CD4-positive, alpha-beta T cell treated with Interleukin-17A for 4 hours (primary cell): Measurements from ENCODE around the gene POLR2L.

Experiments
- DNase-seq: peaks from one replicate; pipeline ENCODE4 v3.0.0-alpha.2; 2020; ENCODE audit warnings: mixed read lengths

POLR2L gene

GRCh38 chr11:808427-809286, 33.7 kb downstream of the POLR2L start:
- peak; percentile 32 for DNase-seq

- no peak for DNase-seq
Observed at GRCh38 chr11:804599-804964, 37.7 kb downstream of the POLR2L start.

- no peak for DNase-seq
Observed at GRCh38 chr11:803770-804598, 38.3 kb downstream of the POLR2L start.

- DNase-seq: no peak
Observed at GRCh38 chr11:803467-803742, 38.9 kb downstream of the POLR2L start.

- no peak for DNase-seq
Observed at GRCh38 chr11:802693-803466, 39.4 kb downstream of the POLR2L start.

- no peak for DNase-seq
Observed at GRCh38 chr11:802018-802617, 40.2 kb downstream of the POLR2L start.

- no peak for DNase-seq
Observed at GRCh38 chr11:801097-801780, 41.1 kb downstream of the POLR2L start.

- DNase-seq: no peak
Observed at GRCh38 chr11:800473-800872, 41.9 kb downstream of the POLR2L start.

- no peak for DNase-seq
Observed at GRCh38 chr11:799641-800316, 42.5 kb downstream of the POLR2L start.

- peak; percentile 86 for DNase-seq
Observed at GRCh38 chr11:798093-798713, 44.1 kb downstream of the POLR2L start, which contains the start of gene SLC25A22. TSS of gene SLC25A22 (minus strand) at chr11:798281. CDS start at chr11:795006, 3,275 bp downstream.

- DNase-seq: peak; percentile 75
Observed at GRCh38 chr11:797296-798092, 44.8 kb downstream of the POLR2L start.

- DNase-seq: no peak
Observed at GRCh38 chr11:796565-797295, 45.6 kb downstream of the POLR2L start.

GRCh38 chr11:795634-796564, 46.4 kb downstream of the POLR2L start:
- DNase-seq: peak; percentile 89

- no peak for DNase-seq
Observed at GRCh38 chr11:794766-795633, 47.3 kb downstream of the POLR2L start.

GRCh38 chr11:794013-794765, 48.1 kb downstream of the POLR2L start:
- DNase-seq: no peak

- no peak for DNase-seq
Observed at GRCh38 chr11:793556-793955, 48.8 kb downstream of the POLR2L start.

- DNase-seq: no peak
Observed at GRCh38 chr11:792873-793272, 49.5 kb downstream of the POLR2L start.
